ENCODE measurements around the gene RNFT1.
"Not testable (repeated sequence)": the region's sequence is repeated elsewhere in the genome, so short reads cannot be mapped to it uniquely, and the experiment has no call there.

The RNFT1 gene, protein sequence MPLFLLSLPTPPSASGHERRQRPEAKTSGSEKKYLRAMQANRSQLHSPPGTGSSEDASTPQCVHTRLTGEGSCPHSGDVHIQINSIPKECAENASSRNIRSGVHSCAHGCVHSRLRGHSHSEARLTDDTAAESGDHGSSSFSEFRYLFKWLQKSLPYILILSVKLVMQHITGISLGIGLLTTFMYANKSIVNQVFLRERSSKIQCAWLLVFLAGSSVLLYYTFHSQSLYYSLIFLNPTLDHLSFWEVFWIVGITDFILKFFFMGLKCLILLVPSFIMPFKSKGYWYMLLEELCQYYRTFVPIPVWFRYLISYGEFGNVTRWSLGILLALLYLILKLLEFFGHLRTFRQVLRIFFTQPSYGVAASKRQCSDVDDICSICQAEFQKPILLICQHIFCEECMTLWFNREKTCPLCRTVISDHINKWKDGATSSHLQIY

DNA sequence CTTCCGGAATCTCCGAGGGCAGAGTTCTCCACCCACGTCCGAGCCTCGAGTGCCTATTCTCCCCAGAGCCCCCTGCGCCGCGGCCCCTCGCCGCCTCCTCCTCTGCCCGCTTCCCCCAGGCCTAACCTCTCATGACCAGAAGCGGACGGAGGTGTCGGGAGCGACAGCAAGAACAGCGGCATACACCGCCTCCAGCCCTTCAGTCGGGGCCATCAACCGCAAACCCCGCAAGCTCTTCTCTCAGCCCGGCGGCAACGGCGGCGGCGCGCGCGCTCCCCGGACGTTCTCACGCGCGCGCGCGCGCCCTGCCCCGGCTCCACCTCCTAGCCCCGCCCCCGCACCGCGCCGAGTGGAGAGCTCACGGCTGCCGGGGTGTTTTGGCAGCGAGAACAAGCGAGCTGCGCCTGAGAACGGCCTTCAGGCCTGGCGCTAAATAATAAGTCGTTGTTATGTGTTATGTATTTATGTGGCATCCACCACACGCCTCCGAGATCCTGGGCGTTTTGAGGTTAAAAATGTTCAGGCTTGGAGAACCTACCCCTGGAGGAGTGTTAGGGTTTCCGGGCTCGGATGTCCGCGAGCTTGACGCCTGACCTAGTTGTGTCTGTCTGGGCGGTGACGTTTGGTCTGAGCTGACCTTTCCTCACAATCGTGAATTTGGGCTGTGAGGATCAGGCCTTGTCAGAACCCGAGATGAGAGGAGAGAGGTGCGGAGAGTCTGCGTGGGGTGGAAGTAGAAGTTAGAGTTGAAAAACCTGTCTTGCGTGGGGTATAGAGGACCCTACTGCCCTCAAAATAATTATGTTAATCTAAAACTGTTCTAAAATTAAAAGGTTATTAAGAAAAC lies at the start of gene RNFT1:
Gene RNFT1, minus strand, starts transcription at position 259 of the 847 bp plus-strand sequence. Its CDS starts 77 bp downstream, at position 182.
- no peaks in the 10 kb centered on the region for H3K27me3 ChIP-seq
- peak within 1 kb of the TSS; percentile 88 for H3K4me2 ChIP-seq
- peaks cover 10% of the 10 kb centered on the region for H3K36me3 ChIP-seq
- peak within 1 kb of the TSS; percentile 83 for H3K4me3 ChIP-seq
- H3K4me1 ChIP-seq, result peaks cover 23% of the 10 kb centered on the region
- H4K20me1 ChIP-seq, result no peaks in the 10 kb centered on the region
- H3K9ac ChIP-seq, result peak within 1 kb of the TSS; percentile 87
- no peak for TF ChIP-seq Cebpa-rat (IDR thresholded peaks at IDR 0.05)
- peak within 1 kb of the TSS; percentile 86 for H3K27ac ChIP-seq
- no peaks in the 10 kb centered on the region for H3K9me3 ChIP-seq

DNA sequence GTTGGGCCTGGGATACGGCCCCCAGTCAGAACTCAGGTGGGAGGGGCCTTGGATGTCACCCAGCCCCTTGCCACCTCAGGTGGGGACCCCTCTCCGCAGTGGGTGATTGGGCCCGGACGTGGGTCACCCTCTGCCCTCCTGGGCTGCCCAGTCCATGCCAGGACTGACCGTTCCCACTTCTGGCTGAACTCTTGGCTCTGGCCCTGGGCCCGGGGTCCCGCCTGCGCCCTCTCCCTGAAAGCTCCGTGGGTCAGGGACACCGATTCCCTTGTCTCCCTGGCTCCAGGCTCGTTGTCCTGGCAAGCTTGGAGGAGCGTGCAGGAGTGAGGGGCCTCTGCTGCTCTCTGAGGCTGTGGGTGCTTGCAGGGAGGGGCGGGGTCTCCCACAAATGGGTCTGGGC lies 44.8 kb upstream of the RNFT1 start:
- H3K27ac ChIP-seq, H3K9ac ChIP-seq, H3K36me3 ChIP-seq, H3K4me1 ChIP-seq, H3K4me3 ChIP-seq, H4K20me1 ChIP-seq, H3K9me3 ChIP-seq, H3K27me3 ChIP-seq, H3K4me2 ChIP-seq: not testable (repeated sequence)

DNA sequence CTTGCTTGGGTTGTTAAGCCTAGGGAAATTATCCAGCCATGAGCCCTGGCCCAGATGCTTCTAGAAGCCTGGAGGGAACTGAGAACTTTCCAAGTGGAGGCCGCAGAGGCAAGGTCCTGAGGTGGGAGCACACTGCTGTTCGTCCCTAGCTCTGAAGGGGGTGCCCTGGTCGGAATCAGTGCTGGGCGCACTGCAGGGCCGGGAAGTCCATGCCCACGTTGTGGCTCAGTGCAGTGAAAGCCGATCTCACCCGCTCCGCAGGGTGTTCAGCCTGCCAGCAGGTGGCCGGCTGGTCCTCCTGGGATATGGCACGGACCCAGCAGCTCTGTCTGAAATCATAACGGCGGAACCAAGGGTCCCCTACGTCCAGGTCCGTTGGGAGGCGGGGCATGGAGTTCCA lies 43.8 kb upstream of the RNFT1 start:
- not testable (repeated sequence) for H3K4me1 ChIP-seq, H3K9ac ChIP-seq, H3K9me3 ChIP-seq, H3K27ac ChIP-seq, H3K36me3 ChIP-seq, H4K20me1 ChIP-seq, H3K4me2 ChIP-seq, H3K27me3 ChIP-seq, H3K4me3 ChIP-seq

DNA sequence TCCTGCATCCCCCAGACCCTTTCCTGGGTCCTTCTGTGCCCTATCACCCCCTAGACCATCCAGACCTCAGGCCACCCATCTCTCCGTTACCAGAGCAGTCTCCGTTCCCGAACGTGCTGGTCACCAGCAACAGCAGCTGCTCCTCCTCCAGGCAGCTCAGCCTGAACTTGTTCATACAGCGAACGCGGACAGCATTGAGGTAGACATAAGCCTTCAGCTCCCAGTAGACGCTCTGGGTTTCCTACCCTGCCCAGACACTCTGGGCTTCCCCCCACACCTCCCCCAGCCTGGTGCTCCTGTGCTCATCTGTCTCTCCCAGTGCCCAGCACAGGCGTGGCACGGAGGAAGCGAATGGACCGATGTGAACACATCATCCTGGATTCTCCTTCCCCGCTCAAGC lies 41.6 kb upstream of the RNFT1 start:
- no peaks in the 10 kb centered on the region for H4K20me1 ChIP-seq
- H3K27me3 ChIP-seq, result no peaks in the 10 kb centered on the region
- no peaks in the 10 kb centered on the region for H3K4me1 ChIP-seq
- TF ChIP-seq Cebpa-rat (IDR thresholded peaks at IDR 0.05), result no peak
- H3K9ac ChIP-seq, result no peak overlapping the region
- H3K9me3 ChIP-seq, result no peaks in the 10 kb centered on the region
- no peak overlapping the region for H3K27ac ChIP-seq
- no peaks in the 10 kb centered on the region for H3K36me3 ChIP-seq
- H3K4me3 ChIP-seq, result no peak overlapping the region
- no peak overlapping the region for H3K4me2 ChIP-seq

DNA sequence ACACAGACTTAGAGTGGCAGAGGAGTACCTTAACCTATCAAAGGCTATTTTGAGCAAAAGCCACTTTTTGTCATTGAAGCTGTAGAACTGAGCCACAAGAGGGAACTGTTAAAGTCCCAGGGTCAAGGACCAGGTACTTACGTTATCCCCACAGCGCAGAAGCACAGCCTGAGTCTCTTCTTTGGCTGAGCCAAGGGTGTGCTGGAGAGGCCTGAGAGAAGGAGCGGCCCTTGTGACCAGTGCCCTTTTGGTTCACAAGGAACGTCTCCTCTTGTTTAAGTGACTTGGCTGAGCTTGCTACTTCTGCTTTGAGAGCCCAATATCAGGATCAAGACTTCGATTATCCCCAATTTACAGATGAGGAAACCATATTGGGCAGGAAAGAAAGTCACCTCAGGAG lies 40.0 kb upstream of the RNFT1 start:
- not testable (repeated sequence) for H3K36me3 ChIP-seq, H3K9ac ChIP-seq, H3K4me1 ChIP-seq, H3K4me3 ChIP-seq, H3K27me3 ChIP-seq, H3K9me3 ChIP-seq, H4K20me1 ChIP-seq, H3K27ac ChIP-seq, H3K4me2 ChIP-seq

DNA sequence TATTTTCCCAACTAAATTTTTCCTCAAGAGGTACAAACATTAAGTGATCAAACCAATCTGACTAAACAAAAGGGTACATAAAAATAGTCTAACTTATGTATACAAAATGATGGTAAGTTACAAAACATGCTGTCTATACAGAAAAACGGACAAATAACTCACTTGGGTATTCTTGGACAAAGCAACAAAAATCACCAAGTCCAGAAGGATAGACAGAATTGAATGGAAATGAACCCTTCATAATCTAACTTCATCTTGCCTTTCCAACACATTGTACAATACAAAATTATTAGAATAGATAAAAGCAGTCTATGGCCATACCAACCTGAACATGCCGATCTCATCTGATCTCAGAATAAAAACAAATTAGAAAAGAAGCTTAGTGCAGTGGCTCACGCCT lies 37.9 kb upstream of the RNFT1 start:
- not testable (repeated sequence) for H3K27ac ChIP-seq, H3K9ac ChIP-seq, H4K20me1 ChIP-seq, H3K4me3 ChIP-seq, H3K9me3 ChIP-seq, H3K27me3 ChIP-seq, H3K4me2 ChIP-seq, H3K36me3 ChIP-seq, H3K4me1 ChIP-seq

DNA sequence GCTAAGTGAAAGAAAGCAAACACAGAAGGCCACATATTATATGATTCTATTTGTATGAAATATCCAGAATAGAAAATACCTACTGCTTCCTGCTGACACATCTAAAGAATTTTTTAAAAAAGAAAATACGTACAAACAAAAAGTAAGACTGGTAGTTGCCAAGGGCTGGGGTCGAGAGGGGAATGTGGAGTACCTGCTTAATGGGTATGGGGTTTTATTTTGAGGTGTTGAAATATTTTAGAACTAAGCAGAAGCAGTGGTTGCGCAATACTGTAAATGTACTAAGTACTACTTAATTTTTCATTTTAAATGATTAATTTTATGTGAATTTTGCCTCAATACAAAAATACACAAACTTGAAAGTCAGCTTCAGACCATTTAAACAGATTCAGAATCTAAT lies 32.1 kb upstream of the RNFT1 start:
- H3K9me3 ChIP-seq, H3K27me3 ChIP-seq, H3K9ac ChIP-seq, H3K36me3 ChIP-seq, H3K4me3 ChIP-seq, H3K4me2 ChIP-seq, H4K20me1 ChIP-seq, H3K4me1 ChIP-seq, H3K27ac ChIP-seq: not testable (repeated sequence)

DNA sequence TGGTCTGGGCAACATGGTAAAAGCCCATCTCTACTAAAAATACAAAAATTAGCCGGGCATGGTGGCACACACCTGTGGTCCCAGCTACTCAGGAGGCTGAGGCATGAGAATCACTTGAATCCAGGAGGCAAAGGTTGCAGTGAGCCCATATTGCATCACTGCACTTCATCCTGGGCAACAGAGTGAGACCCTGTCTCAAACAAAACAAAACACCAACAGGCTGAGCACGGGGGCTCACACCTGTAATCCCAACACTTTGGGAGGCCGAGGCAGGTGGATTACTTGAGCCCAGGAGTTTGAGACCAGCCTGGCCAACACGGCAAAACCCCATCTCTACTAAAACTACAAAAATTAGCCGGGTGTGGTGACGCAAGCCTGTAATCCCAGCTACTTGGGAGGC lies 10.6 kb upstream of the RNFT1 start:
- H3K9ac ChIP-seq, H3K4me3 ChIP-seq: not testable (repeated sequence)

DNA sequence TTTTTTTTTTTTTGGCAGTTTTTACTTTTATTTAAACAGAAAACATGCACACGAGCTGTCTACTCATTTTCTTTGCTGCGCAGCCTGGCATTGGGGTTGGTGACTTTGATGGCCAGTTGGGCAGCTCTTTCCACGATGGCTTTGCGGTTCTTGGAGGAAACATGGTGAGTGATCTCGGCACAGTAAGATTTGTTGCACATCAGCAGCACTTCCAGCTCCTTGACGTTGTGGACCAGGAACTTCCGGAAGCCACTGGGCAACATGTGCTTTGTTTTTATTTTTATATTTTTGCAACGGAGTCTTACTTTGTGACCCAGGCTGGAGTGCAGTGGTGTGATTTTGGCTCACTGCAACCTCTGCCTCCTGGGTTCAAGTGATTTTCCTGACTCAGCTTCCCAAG lies 8.9 kb upstream of the RNFT1 start:
- H3K9me3 ChIP-seq, H3K4me1 ChIP-seq, H3K4me2 ChIP-seq, H4K20me1 ChIP-seq, H3K9ac ChIP-seq, H3K27me3 ChIP-seq, H3K27ac ChIP-seq, H3K36me3 ChIP-seq, H3K4me3 ChIP-seq: not testable (repeated sequence)

More for the DNA sequence above, 10.6 kb upstream of the RNFT1 start:
- H3K27ac ChIP-seq, H3K27me3 ChIP-seq, H3K9me3 ChIP-seq, H3K4me2 ChIP-seq, H3K4me1 ChIP-seq, H3K36me3 ChIP-seq, H4K20me1 ChIP-seq: not testable (repeated sequence)

DNA sequence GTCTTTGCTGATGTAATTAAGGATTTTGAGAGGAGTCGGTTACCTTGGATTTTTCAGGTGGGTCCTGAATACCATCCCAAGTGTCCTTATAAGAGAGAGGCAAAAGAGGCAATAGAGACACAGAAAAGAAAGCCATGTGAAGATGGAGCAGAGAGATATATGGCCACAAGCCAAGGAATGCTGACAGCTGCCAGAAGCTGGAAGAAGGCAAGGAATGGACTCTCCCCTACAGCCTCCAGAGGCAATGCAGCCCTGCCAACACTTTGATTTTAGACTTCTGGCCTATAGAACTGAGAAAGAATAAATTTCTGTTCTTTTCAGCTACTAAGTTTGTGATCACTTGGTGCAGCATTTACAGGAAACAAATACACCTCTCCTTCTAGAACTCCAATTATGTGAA lies 8.2 kb upstream of the RNFT1 start:
- Histone ChIP-seq H3K27me3 (no peaks in the 10 kb centered on the region), H3K9me3 (no peaks in the 10 kb centered on the region), H4K20me1 (no peaks in the 10 kb centered on the region), H3K9ac (no peak overlapping the region), H3K4me2 (no peak overlapping the region), H3K4me1 (no peaks in the 10 kb centered on the region), H3K4me3 (no peak overlapping the region), H3K27ac (no peak overlapping the region), H3K36me3 (no peaks in the 10 kb centered on the region)
- no peak for TF ChIP-seq Cebpa-rat (IDR thresholded peaks at IDR 0.05)

DNA sequence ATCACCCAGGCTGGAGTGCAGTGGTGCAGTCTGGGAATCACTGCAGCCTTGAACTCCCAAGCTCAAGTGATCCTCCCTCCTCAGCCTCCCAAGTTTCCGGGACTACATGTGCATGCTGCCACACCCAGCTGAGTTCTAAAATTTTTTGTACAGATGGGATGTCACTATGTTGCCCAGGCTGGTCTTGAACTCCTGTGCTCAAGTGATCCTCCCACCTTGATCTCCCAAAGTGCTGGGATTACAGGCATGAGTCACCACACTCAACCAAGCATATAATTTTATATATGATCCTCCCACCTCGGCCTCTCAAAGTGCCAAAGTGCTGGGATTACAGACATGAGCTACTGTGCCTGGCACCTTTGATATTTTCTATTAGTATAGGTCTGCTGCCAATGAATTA lies 7.2 kb upstream of the RNFT1 start:
- not testable (repeated sequence) for H3K27ac ChIP-seq, H3K36me3 ChIP-seq, H3K27me3 ChIP-seq

More for the DNA sequence above, 7.2 kb upstream of the RNFT1 start:
- H4K20me1 ChIP-seq, H3K4me1 ChIP-seq, H3K4me3 ChIP-seq, H3K9me3 ChIP-seq, H3K9ac ChIP-seq, H3K4me2 ChIP-seq: not testable (repeated sequence)
